HG02852 (cell line): ENCODE measurements around the gene ZDBF2.
A peak's percentile ranks its signal among the peaks of the same experiment; 100 is the strongest.
"Not testable (repeated sequence)": the region's sequence is repeated elsewhere in the genome, so short reads cannot be mapped to it uniquely, and the experiment has no call there.

Experiments
- ATAC-seq: cut with Tn5 transposase; IDR thresholded peaks from one replicate; pipeline ENCODE4 v1.9.1; 2021; ENCODE audit warnings: mild to moderate bottlenecking, moderate library complexity; ENCODE audit not compliant: unreplicated experiment

ZDBF2 gene

DNA sequence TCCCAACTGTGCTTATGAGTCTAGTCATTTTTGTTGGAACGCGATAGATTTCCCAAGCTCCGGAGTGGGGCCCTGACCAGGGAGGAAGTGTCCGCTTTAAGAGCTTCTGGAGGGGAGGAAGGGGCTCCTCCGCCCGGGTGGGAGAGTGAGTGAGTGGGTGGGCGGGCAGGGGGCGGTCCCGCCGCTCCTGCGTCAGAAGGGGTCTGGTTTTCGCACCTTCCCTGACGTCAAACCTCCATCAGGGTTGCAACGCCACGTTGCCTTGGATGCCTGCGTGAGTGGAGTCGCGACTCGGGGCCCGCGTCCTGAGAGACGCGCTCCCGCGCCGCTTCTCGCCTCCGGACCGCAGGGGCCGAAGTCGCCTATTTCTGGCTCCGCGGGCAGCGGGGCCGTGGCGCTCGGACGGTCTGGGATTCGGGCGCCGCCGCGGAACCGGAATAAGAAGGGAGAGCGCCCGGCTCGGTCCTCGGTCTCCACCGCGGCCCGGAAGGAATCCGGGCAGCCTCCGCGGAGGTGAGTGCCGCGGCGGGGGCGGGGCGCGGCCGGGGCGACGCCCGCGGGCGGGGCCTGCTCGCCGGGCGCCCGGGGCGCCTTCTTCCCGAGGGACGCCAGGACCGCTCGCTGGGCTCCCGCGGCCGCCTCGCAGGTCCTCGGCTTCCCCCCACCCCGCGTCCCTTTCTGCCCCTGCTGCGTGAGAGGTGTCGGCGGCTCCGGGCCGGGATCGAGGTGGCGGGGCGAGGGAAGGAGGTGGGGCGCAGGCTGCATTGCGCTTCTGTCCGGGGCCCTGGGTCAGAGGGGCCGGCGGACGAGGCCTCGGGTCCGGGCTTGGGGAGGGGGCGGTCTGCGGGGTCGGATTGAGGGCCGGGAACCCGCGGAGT, at the start of gene ZDBF2:
ZDBF2 (plus strand) TSS at position 230 of the 878 bp plus-strand sequence. CDS start 7,187 bp downstream, outside the sequence.
- peak; percentile 88 for ATAC-seq

DNA sequence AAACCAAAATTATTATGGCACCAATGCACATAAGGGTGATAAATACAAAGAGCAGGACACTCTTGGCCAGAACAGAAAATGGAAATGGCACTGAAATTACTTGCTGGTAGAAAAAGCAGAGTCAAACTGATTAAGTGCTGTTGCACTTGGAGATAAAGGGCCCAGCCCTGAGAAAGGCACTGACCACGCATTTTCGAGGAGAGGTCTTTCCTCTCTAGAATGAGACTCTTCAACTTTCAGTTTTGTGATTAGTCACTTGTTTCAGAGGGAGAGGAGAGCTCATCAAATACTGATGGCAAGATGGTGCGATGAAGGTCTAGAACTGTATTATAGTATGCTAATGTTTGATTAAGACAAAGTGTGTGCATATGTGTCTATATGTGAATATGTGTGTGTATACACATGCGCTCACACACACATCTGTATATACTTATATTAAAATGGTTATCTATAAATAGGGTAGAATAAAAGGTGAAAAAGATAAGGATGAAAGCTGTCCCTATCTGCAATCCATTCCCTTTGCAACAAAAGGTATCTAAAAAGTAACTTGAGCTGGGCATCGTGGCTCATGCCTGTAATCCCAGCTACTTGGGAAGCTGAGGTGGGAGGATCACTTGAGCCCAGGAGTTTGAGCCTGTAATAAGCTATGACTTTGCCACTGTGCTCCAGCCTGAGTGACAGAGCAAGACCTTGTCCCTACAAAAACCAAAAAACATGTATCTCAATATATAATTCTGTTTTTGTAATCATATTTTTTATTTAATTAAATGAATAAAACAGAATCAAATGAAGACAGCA, 48.8 kb upstream of the ZDBF2 start:
- peak; percentile 99 for ATAC-seq

DNA sequence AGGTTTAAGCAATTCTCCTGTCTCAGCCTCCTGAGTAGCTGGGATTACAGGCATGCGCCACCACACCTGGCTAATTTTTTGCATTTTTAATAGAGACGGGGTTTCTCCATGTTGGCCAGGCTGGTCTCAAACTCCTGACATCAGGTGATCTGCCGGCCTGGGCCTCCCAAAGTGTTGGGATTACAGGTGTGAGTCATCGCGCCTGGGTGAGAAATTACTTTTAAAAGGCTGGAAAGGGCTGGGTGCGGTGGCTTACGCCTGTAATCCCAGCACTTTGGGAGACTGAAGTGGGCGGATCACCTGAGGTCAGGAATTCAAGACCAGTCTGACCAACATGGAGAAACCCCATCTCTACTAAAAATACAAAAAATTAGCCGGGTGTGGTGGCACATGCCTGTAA, 45.8 kb upstream of the ZDBF2 start:
- not testable (repeated sequence) for ATAC-seq

DNA sequence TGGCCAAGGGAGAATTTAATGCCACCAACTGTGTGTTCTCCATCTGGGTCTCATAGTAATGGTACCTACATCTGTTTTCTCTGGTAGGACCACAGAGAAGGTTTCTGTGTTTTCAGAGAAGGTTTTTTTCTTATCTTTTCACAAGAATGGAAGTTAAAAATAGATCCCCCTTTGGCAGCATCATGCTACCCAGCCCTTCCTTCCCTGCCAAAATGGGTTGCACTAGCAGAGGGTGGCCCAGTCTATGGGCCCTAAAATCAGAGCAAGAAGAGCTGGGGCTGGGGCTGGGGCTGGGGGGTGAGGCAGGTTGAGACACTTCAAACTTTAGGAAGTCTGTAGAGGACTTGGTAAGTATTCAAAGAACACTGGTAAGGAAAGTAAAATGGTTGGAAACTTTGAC, 44.8 kb upstream of the ZDBF2 start:
- ATAC-seq: no peak

DNA sequence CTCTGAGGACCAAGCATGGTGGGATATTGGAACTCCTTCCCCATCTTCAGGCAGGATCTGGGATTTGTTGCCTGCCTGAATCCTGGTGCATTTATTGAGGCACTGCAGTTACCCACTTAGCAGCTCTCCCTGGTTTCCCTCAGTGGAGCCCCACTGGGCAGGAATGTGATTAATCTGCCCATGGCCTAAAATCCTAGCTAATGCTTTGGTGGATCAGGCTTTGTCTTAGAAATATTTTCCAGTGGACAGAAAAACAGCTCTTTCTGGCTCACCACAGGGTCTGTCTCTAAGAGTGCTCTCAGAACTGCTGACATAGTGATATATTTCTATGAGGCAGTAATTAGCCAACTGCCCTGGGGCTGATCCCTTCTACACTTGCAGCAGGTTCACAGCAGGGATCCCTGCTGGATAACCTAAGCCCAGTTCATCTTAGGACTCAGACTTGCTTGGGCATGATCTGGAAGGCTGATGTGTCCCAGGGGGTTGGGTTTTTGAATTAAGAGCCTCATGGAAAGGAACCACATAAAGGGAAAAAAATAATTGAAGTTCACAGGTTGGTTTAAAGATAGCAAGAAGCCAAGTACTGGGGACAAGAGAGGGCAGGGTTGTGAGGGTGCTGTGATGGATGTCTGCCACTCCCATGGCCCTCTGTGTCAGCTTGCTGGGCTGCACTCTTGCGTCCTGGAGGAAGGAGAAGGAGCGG, 44.3 kb upstream of the ZDBF2 start:
- ATAC-seq: no peak

DNA sequence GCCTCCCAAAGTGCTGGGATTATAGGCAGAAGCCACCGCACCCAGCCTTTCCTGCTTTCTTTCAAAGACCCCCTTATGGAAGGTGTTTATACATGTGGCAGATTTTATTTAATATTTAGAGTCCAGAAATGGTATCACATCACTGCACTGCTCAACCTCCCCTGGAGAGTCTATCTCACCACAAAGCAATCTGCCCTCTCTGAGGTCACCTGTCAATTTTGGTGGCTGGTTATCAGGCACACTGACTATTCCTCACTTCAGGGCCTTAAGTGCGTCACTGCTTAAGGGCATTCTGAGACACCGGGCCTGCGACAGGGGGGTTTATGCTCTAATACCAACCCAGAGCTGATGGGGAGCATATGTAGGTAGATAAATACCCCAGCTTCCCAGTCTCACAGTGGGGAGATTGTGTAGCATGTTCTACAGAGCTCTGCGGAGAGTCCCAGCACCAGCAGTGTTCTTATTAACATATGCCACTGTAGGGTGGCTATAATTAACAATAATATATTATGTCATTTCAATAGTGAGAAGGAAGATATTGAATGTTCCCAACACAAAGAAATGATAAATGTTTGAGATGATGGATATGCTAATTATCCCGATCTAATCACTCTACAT, 42.7 kb upstream of the ZDBF2 start:
- no peak for ATAC-seq

DNA sequence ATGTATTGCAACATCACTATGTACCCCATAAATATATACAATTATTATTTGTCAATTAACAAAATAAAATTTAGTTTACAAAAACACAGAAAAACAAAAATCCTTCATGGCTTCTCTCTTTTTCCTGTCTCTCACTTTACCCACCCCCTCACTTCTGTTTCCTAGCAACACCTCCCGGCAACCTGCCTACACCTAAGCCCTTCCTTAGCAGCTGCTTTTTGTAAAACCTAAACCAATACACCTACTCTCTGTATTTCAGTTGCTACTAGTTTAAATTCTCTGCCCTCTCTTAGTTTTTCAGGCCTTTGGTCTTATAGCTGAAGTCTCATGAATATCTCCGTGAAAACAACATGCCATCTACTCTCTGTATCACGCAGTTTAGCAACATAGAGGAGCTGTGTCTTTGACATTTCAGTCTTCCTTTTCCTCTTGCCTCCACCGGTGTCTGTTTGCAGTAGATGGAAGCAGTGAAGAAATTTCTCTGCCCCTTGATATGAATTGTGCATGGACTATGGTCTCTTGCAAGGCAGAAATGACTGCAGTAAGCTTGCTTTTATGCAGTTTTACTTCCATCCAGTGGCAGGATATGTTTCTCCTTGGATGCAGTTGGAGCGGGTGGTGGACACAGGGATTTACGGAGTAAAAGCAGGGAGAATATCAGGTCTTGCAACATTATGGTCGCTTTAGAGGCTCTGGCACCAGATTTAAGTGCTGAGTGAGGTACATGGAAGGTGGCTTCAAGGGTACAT, 42.0 kb upstream of the ZDBF2 start:
- no peak for ATAC-seq

DNA sequence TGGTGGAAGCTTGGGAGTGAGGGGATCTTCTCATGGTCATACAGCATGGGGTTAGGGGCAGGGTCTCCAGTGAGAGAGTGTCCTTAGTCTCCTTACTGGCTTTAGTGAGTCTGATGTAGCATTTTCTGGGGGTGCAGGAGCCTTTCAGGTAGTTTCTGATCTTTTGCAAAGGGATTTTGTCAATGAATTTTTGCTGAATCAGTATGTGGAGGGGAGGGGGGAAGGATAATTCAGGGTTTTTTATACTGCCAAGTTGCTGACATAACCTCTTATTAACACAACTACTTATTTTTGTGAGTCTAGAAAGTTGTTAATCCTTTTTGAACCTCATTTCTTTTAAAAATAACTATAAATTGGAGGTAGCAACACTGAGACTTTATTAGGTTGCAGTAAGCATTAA, 35.3 kb upstream of the ZDBF2 start:
- no peak for ATAC-seq

DNA sequence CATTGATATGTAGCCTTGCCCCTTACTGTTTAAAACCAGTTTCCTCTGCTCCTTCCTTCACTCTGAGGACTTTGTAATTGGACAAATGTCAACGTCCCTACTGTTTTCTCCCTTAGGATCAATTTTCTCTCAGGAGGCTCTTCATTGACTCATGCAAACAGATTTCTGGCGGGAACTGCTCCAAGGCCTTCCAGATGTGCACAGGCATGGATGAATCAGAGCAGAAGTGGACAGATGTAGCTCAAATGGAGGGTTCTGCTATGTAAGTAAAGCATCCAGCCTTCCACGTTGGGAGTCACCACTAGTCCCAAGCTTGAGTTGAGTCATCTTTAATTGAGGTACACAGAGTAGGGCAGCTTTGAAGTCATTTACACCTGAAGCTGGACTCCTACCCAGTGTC, 34.1 kb upstream of the ZDBF2 start:
- ATAC-seq: no peak

DNA sequence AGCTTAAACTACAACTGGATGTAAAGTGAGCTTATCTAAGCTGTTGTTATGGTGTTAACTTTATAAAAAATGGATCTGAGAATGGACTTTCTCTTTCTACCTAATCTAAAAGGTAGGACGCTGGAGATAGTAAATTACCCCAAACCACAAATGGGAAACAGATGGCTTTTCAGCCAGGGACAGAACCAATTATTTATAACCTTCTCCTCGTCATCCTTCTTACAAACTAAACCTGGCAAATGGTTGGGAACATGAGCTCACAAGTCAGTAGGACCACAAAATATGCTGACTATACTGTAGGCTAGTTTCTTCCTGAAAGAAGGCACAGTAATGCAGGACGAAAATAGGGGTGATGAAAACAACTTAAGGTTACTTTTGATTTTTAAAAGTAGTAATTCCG, 32.7 kb upstream of the ZDBF2 start:
- no peak for ATAC-seq

DNA sequence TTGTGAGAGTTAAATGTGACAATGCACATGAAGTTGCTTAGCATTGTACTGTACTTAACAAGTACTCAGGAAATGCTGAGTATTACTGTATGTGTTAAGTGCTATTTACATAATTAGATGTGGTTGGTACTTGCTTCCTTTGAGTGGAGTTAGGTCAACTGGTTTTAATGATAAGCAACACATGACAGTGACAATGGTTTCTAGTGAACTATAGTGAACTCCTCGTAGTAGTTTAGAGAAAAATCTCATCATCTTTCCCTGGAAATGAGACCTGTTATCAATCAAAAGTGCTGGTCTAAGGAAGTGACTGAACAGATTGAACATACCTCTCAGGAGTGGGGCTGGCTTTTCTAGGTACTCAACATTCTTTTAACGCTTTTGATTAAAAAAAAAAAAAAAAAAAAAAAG, 29.2 kb upstream of the ZDBF2 start:
- ATAC-seq: peak; percentile 40

DNA sequence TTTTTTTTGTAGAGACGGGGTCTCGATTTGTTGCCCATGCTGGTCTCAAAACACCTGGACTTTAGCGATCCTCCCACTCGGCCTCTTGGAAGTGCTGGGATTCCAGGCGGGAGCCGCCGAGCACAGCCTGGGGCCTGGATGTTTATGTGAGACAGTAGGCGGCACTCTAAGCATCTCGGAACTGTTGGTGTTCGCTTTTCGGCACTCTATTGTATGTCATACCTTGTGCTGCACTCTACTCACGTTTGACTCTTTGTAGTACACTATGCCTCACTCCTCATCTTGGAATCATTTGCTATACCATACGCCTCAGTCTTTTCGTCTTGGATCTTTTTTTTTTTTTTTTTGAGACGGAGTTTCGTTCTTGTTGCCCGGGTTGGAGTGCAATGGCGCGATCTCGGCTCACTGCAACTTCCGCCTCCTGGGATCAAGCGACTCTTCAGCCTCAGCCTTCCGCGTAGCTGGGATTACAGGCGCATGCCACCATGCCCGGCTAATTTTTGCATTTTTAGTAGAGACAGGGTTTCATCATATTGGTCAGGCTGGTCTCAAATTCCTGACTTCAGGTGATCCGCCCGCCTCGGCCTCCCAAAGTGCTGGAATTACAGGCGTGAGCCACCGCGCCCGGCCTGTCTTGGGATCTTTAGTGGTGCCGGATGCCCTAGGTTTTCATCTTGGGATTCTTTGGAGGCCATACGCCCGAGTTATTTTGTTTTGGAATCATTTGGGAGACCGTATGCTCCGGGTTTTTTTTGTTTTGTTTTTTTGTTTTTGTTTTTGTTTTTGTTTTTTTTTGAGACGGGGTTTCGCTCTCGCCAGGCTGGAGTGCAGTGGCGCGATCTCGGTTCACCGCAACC, 24.2 kb upstream of the ZDBF2 start:
- ATAC-seq: no peak

DNA sequence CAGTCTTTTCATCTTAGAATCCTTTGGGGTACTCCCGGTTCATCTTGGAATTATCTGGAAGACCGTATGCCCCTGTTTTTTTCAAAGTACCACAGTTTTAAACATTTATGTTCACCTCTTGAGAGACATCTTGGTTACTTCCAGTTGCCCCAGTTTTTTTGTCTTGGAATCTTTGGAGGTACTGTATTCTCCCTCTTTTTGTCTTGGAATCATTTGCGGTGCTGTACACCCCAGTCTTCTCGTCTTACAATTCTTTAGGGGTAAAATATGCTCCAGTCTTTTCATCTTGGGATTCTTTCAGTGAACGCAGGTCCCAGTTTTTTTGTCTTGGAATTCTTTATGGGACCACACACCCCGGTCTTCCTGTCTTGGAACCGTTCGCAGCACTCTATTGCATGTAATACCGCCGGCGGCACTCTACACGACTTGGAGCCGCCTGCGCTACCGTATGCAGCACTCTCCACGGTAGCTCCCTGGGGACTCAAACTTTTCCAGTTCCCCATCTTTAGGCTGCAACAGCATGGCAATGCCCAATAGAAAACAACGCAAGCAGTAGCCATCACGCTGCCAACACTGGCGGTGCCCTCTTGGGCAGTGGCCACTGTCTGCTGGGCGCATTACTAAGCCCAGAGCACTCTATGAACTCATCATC, 21.2 kb upstream of the ZDBF2 start:
- ATAC-seq: no peak

DNA sequence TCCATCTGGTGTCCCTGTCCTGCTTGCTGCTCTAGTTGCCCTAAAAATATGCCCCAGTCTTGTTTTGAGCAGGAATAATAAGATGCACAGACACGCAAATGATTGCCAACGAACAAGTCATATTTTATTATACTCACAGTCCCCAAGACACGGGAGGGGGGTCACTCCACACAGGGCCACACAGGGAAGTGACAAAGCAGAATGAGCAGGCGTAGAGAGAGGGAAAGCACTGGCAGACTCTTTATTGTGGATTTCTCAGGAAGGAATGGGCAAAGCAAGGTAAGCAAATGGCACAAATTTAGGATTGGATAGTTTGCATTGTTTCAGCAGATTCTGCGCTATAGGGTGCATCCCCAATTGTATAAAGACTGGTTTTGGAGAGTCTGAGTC, 20.7 kb upstream of the ZDBF2 start:
- no peak for ATAC-seq

DNA sequence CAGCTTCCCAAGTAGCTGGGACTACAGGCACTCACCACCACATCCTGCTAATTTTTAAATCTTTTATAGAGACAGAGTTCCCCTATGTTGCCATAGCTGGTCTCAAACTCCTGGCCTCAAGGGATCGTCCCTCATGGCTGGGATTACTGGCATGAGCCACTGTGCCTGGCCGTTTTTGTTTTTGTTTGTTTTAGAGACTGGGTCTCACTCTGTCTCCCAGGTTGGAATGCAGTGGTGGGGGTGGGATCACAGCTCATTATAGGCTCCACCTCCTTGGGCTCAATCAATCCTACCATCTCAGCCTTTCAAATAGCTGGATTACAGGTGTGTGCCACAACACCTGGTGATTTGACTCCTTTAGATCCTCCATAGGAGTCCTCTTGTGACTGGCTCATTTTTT, 19.5 kb upstream of the ZDBF2 start:
- ATAC-seq: no peak

DNA sequence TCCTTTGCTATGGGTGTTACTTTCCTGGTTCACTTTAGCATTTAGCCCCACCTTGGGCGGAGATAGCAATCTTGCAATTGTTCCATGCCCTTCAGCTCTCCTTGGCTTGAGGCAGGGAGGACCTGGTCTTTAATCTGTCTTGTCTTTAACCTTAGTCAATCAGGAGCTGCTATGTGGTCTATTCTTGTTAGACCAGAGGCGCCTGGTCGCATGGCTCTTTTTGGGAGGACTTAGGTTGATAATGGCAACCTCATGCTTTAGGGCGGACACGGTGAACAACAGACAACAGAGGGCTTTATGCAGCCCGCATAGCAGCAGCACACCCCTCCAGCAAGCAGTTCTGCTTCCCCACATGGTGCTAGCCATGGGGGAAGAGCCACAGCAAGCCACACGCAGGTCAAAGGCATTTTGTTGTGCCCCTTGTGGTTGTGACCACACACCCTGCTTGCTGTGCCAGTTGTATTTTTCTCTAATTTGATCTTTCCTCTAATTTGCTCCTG, 17.7 kb upstream of the ZDBF2 start:
- ATAC-seq: no peak

DNA sequence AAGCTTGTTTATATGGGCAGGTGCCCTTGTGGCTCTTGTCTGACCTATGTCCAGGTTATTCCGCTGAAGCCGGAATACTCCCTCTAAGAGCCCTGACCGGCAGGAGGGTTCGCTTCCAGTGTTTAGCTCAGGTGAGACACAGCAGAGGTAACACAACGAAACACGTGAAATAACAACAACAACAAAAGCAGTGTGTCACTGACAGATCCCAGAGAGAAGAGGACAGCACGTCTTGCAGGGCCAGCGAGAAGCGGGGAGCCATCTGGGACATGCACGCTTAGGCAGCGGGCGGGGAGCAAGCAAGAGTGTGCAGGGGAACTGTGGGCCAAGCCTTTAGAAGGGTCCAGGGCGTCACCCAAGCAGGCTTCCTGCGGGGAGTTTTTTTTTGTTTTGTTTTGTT, 17.1 kb upstream of the ZDBF2 start:
- ATAC-seq: no peak

DNA sequence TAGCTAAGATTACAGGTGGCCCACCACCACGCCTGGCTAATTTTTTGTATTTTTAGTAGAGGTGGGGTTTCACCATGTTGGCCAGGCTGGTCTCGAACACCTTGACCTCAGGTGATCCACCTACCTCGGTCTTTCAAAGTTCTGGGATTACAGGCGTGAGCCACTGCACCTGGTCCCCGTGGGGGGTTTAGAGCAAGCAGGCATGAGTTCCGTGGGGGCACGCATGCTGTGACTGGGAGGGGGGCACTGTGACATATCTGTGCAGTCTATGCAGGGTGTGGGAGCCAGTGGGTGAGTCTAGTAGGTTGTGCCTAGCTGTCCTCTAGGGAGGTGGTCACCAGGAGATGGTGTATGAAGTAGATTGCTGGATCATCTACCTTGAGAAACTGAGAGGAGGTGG, 16.6 kb upstream of the ZDBF2 start:
- no peak for ATAC-seq

DNA sequence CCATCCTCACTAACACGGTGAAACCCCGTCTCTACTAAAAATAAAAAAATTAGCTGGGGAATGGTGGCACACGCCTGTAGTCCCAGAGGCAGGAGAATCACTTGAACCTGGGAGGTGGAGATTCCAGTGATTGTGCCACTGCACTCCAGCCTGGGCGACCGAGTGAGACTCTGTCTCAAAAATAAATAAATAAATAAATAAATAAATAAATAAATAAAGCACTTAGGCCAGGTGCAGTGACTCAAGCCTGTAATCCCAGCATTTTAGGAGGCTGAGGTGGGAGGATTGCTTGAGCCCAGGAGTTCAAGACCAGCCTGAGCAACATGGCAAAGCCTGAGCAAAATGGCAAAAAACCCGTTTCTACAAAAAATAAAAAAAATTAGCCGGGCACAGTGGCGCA, 15.8 kb upstream of the ZDBF2 start:
- ATAC-seq: not testable (repeated sequence)
